Mammary epithelial cell (primary cell): ENCODE measurements around the gene PFKP.

Experiments used
- EZH2 ChIP-seq: IDR thresholded peaks from 2 replicates; pipeline ENCODE4 v1.6.1; 2012; ENCODE audit warnings: low read length, inconsistent platforms, borderline replicate concordance
- TF ChIP-seq, protein P1 (sequence below), 2 donors: IDR thresholded peaks in 1 of 2; conservative IDR thresholded peaks in 1 of 2; 2 replicates each; pipeline ENCODE4 v1.5.1; 2011 to 2012; ENCODE audit warnings: inconsistent platforms in 2 of 2, low read length in 2 of 2, mild to moderate bottlenecking in 2 of 2, control low read depth in 1 of 2, low read depth in 1 of 2; ENCODE audit not compliant: insufficient read depth in 1 of 2; ENCODE audit errors: extremely low read depth in 1 of 2

DNA sequence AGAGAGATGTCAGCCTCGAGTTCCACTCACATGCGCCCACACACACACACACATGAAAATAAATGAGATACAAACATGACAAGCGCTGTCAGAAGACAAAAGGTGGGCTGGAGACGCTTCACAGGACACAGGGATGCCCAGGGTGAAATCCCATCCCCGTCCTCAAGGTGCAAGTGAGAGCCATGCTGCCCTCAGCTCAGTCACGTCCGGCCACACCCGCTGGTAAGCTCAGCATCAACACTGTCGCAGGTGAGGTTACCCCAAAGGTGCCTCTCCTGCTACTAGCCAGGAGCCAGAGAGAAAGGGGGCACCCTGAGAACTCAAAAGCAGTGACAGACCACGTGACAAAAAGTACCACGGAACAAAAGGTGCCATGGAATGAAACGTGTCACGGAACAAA is 83.0 kb downstream of the PFKP start:
- TF ChIP-seq, protein P1, sequence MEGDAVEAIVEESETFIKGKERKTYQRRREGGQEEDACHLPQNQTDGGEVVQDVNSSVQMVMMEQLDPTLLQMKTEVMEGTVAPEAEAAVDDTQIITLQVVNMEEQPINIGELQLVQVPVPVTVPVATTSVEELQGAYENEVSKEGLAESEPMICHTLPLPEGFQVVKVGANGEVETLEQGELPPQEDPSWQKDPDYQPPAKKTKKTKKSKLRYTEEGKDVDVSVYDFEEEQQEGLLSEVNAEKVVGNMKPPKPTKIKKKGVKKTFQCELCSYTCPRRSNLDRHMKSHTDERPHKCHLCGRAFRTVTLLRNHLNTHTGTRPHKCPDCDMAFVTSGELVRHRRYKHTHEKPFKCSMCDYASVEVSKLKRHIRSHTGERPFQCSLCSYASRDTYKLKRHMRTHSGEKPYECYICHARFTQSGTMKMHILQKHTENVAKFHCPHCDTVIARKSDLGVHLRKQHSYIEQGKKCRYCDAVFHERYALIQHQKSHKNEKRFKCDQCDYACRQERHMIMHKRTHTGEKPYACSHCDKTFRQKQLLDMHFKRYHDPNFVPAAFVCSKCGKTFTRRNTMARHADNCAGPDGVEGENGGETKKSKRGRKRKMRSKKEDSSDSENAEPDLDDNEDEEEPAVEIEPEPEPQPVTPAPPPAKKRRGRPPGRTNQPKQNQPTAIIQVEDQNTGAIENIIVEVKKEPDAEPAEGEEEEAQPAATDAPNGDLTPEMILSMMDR (conservative IDR thresholded peaks at IDR 0.05 in 1 of 2, IDR thresholded peaks at IDR 0.05 in 1 of 2; ENCODE audit: extremely low read depth in 1 of 2, insufficient read depth in 1 of 2, low read depth in 1 of 2, low read length in 2 of 2), result no peak
- no peak for TF ChIP-seq EZH2
